ENCODE results near the gene ZSWIM9. TPM values are rescaled to one million over a fixed set of nuclear protein-coding genes. Genes with fewer than 3 reads are reported as not detected.

The ZSWIM9 gene
- total and polyA plus RNA-seq, 2 donors from 2014 or later = 5.5 to 7.8 TPM

DNA sequence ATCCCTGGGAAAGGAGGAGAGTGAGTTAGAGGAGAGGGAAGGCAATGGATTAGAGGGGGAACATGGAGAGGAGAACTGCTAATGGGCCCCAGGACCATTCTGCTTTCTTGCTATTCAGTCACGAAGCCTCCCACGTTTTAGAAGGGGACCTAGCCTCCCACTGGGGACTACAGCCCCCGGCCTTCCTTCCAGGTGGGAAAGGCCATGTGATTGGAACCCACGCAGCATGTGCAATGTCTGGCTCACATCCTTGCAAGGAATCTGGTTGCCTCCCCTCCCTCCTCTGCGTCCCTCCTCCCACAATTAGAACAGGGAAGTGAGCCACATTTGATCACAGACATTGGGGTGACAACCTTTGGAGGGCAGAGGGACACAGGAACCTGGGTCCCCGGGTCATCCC lies 37.4 kb upstream of the ZSWIM9 start:
- H3K36me3 ChIP-seq (ENCODE audit: control insufficient read depth in 2 of 3, insufficient read depth in 3 of 3, low read length in 3 of 3) = no peaks in the 10 kb centered on the region
- no peaks in the 10 kb centered on the region for H3K4me1 ChIP-seq (ENCODE audit: control insufficient read depth in 2 of 3, insufficient read depth in 2 of 3, low read depth in 1 of 3, low read length in 3 of 3)
- no peak overlapping the region for H3K27ac ChIP-seq (ENCODE audit: low read depth in 2 of 2, low read length in 2 of 2)
- no peak overlapping the region for H3K4me3 ChIP-seq (ENCODE audit: low read length in 3 of 3)
- no peak for DNase-seq
- intact Hi-C loops (cut with DNase I) = no loop called here
- no peaks in the 10 kb centered on the region for H3K27me3 ChIP-seq (ENCODE audit: control insufficient read depth, insufficient read depth, low read length)
- H3K9me3 ChIP-seq (ENCODE audit: control insufficient read depth in 2 of 3, insufficient read depth in 1 of 3, low read length in 3 of 3) = no peaks in the 10 kb centered on the region
- no peak for FAIRE-seq
- TF ChIP-seq, protein P1, sequence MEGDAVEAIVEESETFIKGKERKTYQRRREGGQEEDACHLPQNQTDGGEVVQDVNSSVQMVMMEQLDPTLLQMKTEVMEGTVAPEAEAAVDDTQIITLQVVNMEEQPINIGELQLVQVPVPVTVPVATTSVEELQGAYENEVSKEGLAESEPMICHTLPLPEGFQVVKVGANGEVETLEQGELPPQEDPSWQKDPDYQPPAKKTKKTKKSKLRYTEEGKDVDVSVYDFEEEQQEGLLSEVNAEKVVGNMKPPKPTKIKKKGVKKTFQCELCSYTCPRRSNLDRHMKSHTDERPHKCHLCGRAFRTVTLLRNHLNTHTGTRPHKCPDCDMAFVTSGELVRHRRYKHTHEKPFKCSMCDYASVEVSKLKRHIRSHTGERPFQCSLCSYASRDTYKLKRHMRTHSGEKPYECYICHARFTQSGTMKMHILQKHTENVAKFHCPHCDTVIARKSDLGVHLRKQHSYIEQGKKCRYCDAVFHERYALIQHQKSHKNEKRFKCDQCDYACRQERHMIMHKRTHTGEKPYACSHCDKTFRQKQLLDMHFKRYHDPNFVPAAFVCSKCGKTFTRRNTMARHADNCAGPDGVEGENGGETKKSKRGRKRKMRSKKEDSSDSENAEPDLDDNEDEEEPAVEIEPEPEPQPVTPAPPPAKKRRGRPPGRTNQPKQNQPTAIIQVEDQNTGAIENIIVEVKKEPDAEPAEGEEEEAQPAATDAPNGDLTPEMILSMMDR (IDR thresholded peaks at IDR 0.05; ENCODE audit: borderline replicate concordance, extremely low read depth, insufficient read depth) = no peak
- no peak overlapping the region for H3K9ac ChIP-seq (ENCODE audit: low read length in 3 of 3)

DNA sequence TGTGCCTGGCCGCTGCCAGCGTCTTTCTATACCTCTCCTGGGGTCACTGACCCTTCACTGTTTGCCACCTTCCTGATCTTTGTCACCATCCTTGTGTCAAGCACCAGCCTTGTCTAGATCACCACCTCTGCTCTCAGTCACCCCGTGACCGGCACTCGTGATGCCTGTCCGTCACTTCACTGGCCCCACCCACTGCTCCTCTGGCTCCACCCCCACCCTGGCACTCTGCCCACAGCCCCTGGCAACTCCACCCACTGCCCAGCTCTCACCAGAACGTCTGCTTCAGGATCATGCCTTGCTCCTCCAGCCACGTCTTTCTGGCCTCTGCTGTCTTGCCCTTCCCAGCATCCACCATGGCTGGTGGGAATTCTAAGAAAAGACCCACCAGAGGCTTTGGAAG lies 35.1 kb upstream of the ZSWIM9 start:
- no peak for FAIRE-seq
- intact Hi-C loops (cut with DNase I) = no loop called here

DNA sequence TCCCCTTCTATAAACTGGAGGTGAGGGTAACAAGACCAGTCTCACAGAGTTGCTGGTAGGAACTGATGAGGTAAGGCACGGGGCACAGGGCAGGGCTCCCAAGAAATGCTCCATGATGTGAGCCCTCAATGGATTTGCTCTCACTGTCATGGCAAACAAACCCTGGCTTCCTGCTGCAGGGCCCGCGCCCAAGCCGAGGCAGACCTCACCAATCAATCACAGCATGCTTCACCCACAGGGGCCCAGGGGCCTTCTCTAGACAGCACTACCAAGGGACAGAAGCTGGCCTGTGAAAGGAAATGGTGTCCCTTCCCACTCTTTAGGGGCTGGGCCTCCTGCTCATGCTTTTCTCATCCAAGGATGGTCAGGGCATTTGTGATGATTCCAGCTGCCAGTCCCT lies 33.9 kb upstream of the ZSWIM9 start:
- no peaks in the 10 kb centered on the region for H3K36me3 ChIP-seq (ENCODE audit: control insufficient read depth in 2 of 3, insufficient read depth in 3 of 3, low read length in 3 of 3)
- no peak overlapping the region for H3K27ac ChIP-seq (ENCODE audit: low read depth in 2 of 2, low read length in 2 of 2)
- H3K4me3 ChIP-seq (ENCODE audit: low read length in 3 of 3) = no peak overlapping the region
- H3K9me3 ChIP-seq (ENCODE audit: control insufficient read depth in 2 of 3, insufficient read depth in 1 of 3, low read length in 3 of 3) = no peaks in the 10 kb centered on the region
- no peaks in the 10 kb centered on the region for H3K4me1 ChIP-seq (ENCODE audit: control insufficient read depth in 2 of 3, insufficient read depth in 2 of 3, low read depth in 1 of 3, low read length in 3 of 3)
- TF ChIP-seq, protein P1 (IDR thresholded peaks at IDR 0.05; ENCODE audit: borderline replicate concordance, extremely low read depth, insufficient read depth) = no peak
- no peaks in the 10 kb centered on the region for H3K27me3 ChIP-seq (ENCODE audit: control insufficient read depth, insufficient read depth, low read length)
- intact Hi-C loops (cut with DNase I) = no loop called here
- FAIRE-seq (no peak), DNase-seq (no peak)
- no peak overlapping the region for H3K9ac ChIP-seq (ENCODE audit: low read length in 3 of 3)

More for the DNA sequence above, 35.1 kb upstream of the ZSWIM9 start:
- H3K27ac ChIP-seq (ENCODE audit: low read depth in 2 of 2, low read length in 2 of 2) = no peak overlapping the region
- H3K36me3 ChIP-seq (ENCODE audit: control insufficient read depth in 2 of 3, insufficient read depth in 3 of 3, low read length in 3 of 3) = no peaks in the 10 kb centered on the region
- no peaks in the 10 kb centered on the region for H3K9me3 ChIP-seq (ENCODE audit: control insufficient read depth in 2 of 3, insufficient read depth in 1 of 3, low read length in 3 of 3)
- no peaks in the 10 kb centered on the region for H3K27me3 ChIP-seq (ENCODE audit: control insufficient read depth, insufficient read depth, low read length)
- H3K4me1 ChIP-seq (ENCODE audit: control insufficient read depth in 2 of 3, insufficient read depth in 2 of 3, low read depth in 1 of 3, low read length in 3 of 3) = no peaks in the 10 kb centered on the region
- no peak overlapping the region for H3K9ac ChIP-seq (ENCODE audit: low read length in 3 of 3)
- peak in 2 of 5 donors; percentile 17 to 51 for DNase-seq
- no peak overlapping the region for H3K4me3 ChIP-seq (ENCODE audit: low read length in 3 of 3)
- TF ChIP-seq, protein P1 (IDR thresholded peaks at IDR 0.05; ENCODE audit: borderline replicate concordance, extremely low read depth, insufficient read depth) = no peak

DNA sequence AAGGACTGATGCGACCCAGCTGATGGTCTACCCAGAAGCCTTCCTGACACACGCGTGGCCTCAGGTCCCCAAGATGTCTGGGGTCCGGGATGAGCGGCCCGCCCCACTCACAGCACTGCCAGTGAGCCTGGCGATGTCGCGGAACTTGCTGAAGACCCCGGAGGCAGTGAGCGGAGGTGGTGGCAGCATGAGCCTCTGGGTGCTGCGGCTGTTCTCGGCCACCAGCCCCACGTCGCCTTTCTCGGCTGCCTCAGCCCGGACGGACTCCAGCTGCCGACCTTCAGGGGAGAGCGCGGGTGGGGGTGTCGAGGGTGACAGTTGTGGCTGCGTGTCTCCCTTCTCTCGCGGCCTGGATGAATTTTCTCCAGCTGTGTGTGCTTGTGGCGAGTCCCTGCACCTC lies 33.1 kb upstream of the ZSWIM9 start:
- intact Hi-C loops (cut with DNase I) = no loop called here
- TF ChIP-seq, protein P1 (IDR thresholded peaks at IDR 0.05; ENCODE audit: borderline replicate concordance, extremely low read depth, insufficient read depth) = no peak
- H3K4me3 ChIP-seq (ENCODE audit: low read length in 3 of 3) = no peak overlapping the region
- no peak overlapping the region for H3K27ac ChIP-seq (ENCODE audit: low read depth in 2 of 2, low read length in 2 of 2)
- FAIRE-seq (no peak), DNase-seq (no peak)
- H3K9ac ChIP-seq (ENCODE audit: low read length in 3 of 3) = no peak overlapping the region
- H3K4me1 ChIP-seq (ENCODE audit: control insufficient read depth in 2 of 3, insufficient read depth in 2 of 3, low read depth in 1 of 3, low read length in 3 of 3) = no peaks in the 10 kb centered on the region
- H3K36me3 ChIP-seq (ENCODE audit: control insufficient read depth in 2 of 3, insufficient read depth in 3 of 3, low read length in 3 of 3) = peaks cover 0 to 1% (median 0%) of the 10 kb centered on the region in 3 donors
- no peaks in the 10 kb centered on the region for H3K9me3 ChIP-seq (ENCODE audit: control insufficient read depth in 2 of 3, insufficient read depth in 1 of 3, low read length in 3 of 3)
- no peaks in the 10 kb centered on the region for H3K27me3 ChIP-seq (ENCODE audit: control insufficient read depth, insufficient read depth, low read length)

All from kidney (tissue), 14 donors.